GM13977 (cell line): ENCODE measurements around the gene CFAP20DC.

Source experiments
- DNase-seq: peaks from one replicate; pipeline ENCODE4 v3.0.0; 2012; ENCODE audit warnings: low spot score
- in situ Hi-C: fragments of 300-500 bp; cut with MboI; formaldehyde crosslinking; loops from one replicate; pipeline ENCODE4 v1.12.0; 2022; ENCODE audit warnings: low sequenced_read_pairs, low pct_unique_long_range_greater_than_20kb, mixed read lengths, inconsistent platforms; ENCODE audit not compliant: unreplicated experiment
- TF ChIP-seq, protein P1 (sequence below): IDR thresholded peaks from 2 replicates; pipeline ENCODE4 v1.5.1; 2012; ENCODE audit warnings: mild to moderate bottlenecking, control low read depth; ENCODE audit not compliant: insufficient read depth; ENCODE audit errors: extremely low read depth, missing control alignments

The CFAP20DC gene

GRCh38 chr3:58946875-58947274 is 103.0 kb downstream of the CFAP20DC start:
- TF ChIP-seq, protein P1, sequence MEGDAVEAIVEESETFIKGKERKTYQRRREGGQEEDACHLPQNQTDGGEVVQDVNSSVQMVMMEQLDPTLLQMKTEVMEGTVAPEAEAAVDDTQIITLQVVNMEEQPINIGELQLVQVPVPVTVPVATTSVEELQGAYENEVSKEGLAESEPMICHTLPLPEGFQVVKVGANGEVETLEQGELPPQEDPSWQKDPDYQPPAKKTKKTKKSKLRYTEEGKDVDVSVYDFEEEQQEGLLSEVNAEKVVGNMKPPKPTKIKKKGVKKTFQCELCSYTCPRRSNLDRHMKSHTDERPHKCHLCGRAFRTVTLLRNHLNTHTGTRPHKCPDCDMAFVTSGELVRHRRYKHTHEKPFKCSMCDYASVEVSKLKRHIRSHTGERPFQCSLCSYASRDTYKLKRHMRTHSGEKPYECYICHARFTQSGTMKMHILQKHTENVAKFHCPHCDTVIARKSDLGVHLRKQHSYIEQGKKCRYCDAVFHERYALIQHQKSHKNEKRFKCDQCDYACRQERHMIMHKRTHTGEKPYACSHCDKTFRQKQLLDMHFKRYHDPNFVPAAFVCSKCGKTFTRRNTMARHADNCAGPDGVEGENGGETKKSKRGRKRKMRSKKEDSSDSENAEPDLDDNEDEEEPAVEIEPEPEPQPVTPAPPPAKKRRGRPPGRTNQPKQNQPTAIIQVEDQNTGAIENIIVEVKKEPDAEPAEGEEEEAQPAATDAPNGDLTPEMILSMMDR, result no peak
- in situ Hi-C loops, result no loop called here
- no peak for DNase-seq

DNA sequence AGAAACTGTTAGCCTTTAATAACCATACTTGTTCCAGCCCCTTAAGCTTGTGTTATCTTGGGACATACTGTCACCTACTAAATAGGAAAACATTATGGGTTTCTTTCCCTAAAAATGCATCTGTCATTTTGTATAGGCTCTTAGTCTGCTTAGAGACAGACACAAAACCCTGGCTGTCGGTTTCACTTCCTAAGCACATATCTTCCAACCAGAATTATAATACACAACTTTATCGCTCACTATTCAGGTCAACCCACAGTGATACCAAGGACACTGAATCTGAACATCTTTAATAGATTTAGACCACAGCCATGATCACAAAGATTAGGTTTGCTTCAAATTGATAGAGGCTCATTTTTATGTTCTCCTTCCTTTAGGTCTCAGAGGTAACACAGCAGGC is 111.8 kb downstream of the CFAP20DC start:
- DNase-seq, result no peak
- in situ Hi-C loops, result no loop called here
- TF ChIP-seq, protein P1, result no peak

- in situ Hi-C loops, result no loop called here
- TF ChIP-seq, protein P1, result no peak
- DNase-seq, result no peak
Observed at GRCh38 chr3:58924578-58924977, 125.2 kb downstream of the CFAP20DC start.

GRCh38 chr3:58900386-58900785 is 149.4 kb downstream of the CFAP20DC start:
- TF ChIP-seq, protein P1, result no peak
- DNase-seq, result no peak
- in situ Hi-C loops, result no loop called here

- DNase-seq, result no peak
- TF ChIP-seq, protein P1, result no peak
- in situ Hi-C loops, result no loop called here
Observed at GRCh38 chr3:58899953-58900298, 149.9 kb downstream of the CFAP20DC start.

GRCh38 chr3:58899159-58899952 is 150.5 kb downstream of the CFAP20DC start:
- in situ Hi-C loops, result no loop called here
- DNase-seq, result no peak
- TF ChIP-seq, protein P1, result no peak

DNA sequence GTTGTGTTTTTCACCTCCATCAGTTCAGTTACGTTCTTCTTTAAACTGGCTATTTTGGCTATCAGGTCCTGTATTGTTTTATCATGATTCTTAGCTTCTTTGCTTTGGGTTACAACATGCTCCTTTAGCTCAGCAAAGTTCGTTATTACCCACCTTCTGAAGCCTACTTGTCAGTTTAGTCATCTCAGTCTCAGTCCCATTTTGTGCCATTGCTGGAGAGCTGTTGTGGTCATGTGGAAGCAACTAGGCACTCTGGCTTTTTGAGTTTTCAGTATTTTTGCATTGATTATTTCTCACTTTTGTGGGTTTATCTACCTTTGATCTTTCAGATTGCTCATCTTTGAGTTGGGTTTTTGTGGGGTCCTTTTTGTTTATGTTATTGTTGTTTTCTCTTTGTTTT is 151.3 kb downstream of the CFAP20DC start:
- DNase-seq, result no peak
- TF ChIP-seq, protein P1, result no peak
- in situ Hi-C loops, result no loop called here
